SK-N-SH treated with all-trans-retinoic acid at 6 μM for 48 hours (cell line): ENCODE data around the gene MYL6B.

Experiments
- ATAC-seq: fragments of 200-7000 bp; cut with Tn5 transposase; 3 replicates; pipeline ENCODE4 v1.9.1; 2020; ENCODE audit warnings: mild to moderate bottlenecking, moderate library complexity
- ARNTL ChIP-seq: fragments of 450-650 bp; formaldehyde crosslinking; IDR thresholded peaks from 2 replicates; pipeline ENCODE4 v1.5.0; 2020; ENCODE audit warnings: low read depth, mild to moderate bottlenecking, moderate library complexity, borderline replicate concordance
- BACH2 ChIP-seq: fragments of 250-450 bp; sonication (Bioruptor Pico); IDR thresholded peaks from 2 replicates; pipeline ENCODE4 v1.9.0; 2021; ENCODE audit warnings: mild to moderate bottlenecking, borderline replicate concordance
- CSDC2 ChIP-seq: fragments of 250-450 bp; sonication (Bioruptor Pico); IDR thresholded peaks from 2 replicates; pipeline ENCODE4 v1.5.0; 2020; ENCODE audit warnings: mild to moderate bottlenecking, moderate library complexity
- ESRRG ChIP-seq: fragments of 250-450 bp; sonication (Bioruptor Pico); IDR thresholded peaks from 2 replicates; pipeline ENCODE4 v1.6.1; 2021; ENCODE audit warnings: mild to moderate bottlenecking
- GLIS3 ChIP-seq: fragments of 250-450 bp; sonication (Bioruptor Pico); IDR thresholded peaks from 2 replicates; pipeline ENCODE4 v1.5.0; 2020; ENCODE audit warnings: mild to moderate bottlenecking, moderate library complexity
- ISL1 ChIP-seq: fragments of 250-450 bp; sonication (Bioruptor Pico); IDR thresholded peaks from 2 replicates; pipeline ENCODE4 v2.1.2; 2022; ENCODE audit warnings: mild to moderate bottlenecking, moderate library complexity
- OSR1 ChIP-seq: fragments of 250-450 bp; sonication (Bioruptor Pico); IDR thresholded peaks from 2 replicates; pipeline ENCODE4 v1.8.0; 2022; ENCODE audit warnings: moderate library complexity, mild to moderate bottlenecking, inconsistent platforms
- PPARA ChIP-seq: fragments of 250-450 bp; sonication (Bioruptor Pico); IDR thresholded peaks from 2 replicates; pipeline ENCODE4 v1.5.0; 2020; ENCODE audit warnings: mild to moderate bottlenecking, borderline replicate concordance
- RARB ChIP-seq: fragments of 250-450 bp; sonication (Bioruptor Pico); IDR thresholded peaks from 2 replicates; pipeline ENCODE4 v1.8.0; 2021; ENCODE audit warnings: mild to moderate bottlenecking, moderate library complexity
- SNAI2 ChIP-seq: fragments of 250-450 bp; sonication (Bioruptor Pico); IDR thresholded peaks from 2 replicates; pipeline ENCODE4 v1.5.0; 2020; ENCODE audit warnings: mild to moderate bottlenecking, moderate library complexity
- TCF4 ChIP-seq: fragments of 250-450 bp; sonication (Bioruptor Pico); IDR thresholded peaks from 2 replicates; pipeline ENCODE4 v1.8.0; 2021; ENCODE audit warnings: mild to moderate bottlenecking, moderate library complexity, borderline replicate concordance
- TOX ChIP-seq: fragments of 250-450 bp; sonication (Bioruptor Pico); IDR thresholded peaks from 2 replicates; pipeline ENCODE4 v1.8.0; 2021; ENCODE audit warnings: mild to moderate bottlenecking, moderate library complexity, borderline replicate concordance
- ZC3H10 ChIP-seq: fragments of 250-450 bp; sonication (Bioruptor Pico); IDR thresholded peaks from 2 replicates; pipeline ENCODE4 v1.5.1; 2021; ENCODE audit warnings: mild to moderate bottlenecking, moderate library complexity
- ZFP3 ChIP-seq: fragments of 250-450 bp; sonication (Bioruptor Pico); IDR thresholded peaks from 2 replicates; pipeline ENCODE4 v1.5.0; 2020; ENCODE audit warnings: mild to moderate bottlenecking, moderate library complexity
- ZFP30 ChIP-seq: fragments of 450-650 bp; formaldehyde crosslinking; IDR thresholded peaks from 2 replicates; pipeline ENCODE4 v1.5.0; 2022; ENCODE audit warnings: mild to moderate bottlenecking, moderate library complexity
- ZNF565 ChIP-seq: fragments of 450-650 bp; formaldehyde crosslinking; conservative IDR thresholded peaks from 2 replicates; pipeline ENCODE4 v1.5.0; 2020; ENCODE audit warnings: low read depth, mild to moderate bottlenecking, moderate library complexity
- ZNF70 ChIP-seq: fragments of 450-650 bp; formaldehyde crosslinking; IDR thresholded peaks from 2 replicates; pipeline ENCODE4 v1.5.0; 2020; ENCODE audit warnings: mild to moderate bottlenecking, moderate library complexity
- ZNF8 ChIP-seq: fragments of 450-650 bp; formaldehyde crosslinking; IDR thresholded peaks from 2 replicates; pipeline ENCODE4 v1.5.0; 2020; ENCODE audit warnings: mild to moderate bottlenecking, moderate library complexity
- TF ChIP-seq, protein P1 (sequence below): fragments of 250-450 bp; sonication (Bioruptor Pico); IDR thresholded peaks from 2 replicates; pipeline ENCODE4 v1.5.1; 2021; ENCODE audit warnings: mild to moderate bottlenecking, moderate library complexity
- TF ChIP-seq, protein P2 (sequence below): fragments of 250-450 bp; sonication (Bioruptor Pico); IDR thresholded peaks from 2 replicates; pipeline ENCODE4 v1.8.0; 2021; ENCODE audit warnings: low read depth, mild to moderate bottlenecking, moderate library complexity, borderline replicate concordance
- TF ChIP-seq, protein P3 (sequence below): fragments of 250-450 bp; sonication (Bioruptor Pico); IDR thresholded peaks from 2 replicates; pipeline ENCODE4 v1.8.0; 2020; ENCODE audit warnings: mild to moderate bottlenecking, moderate library complexity, borderline replicate concordance

The MYL6B gene

GRCh38 chr12:56152132-56152755 lies at the start of gene MYL6B:
MYL6B (plus strand) TSS chr12:56152587; CDS start chr12:56153919, 1,332 bp downstream.
- TF ChIP-seq GLIS3 (CRISPR knock-in tag) (no peak), CSDC2 (CRISPR knock-in tag) (no peak), TOX (no peak), BACH2 (no peak), ZFP30 (CRISPR knock-in tag) (no peak), ISL1 (no peak), ZNF565 (CRISPR knock-in tag) (no peak)
- TF ChIP-seq, protein P1, sequence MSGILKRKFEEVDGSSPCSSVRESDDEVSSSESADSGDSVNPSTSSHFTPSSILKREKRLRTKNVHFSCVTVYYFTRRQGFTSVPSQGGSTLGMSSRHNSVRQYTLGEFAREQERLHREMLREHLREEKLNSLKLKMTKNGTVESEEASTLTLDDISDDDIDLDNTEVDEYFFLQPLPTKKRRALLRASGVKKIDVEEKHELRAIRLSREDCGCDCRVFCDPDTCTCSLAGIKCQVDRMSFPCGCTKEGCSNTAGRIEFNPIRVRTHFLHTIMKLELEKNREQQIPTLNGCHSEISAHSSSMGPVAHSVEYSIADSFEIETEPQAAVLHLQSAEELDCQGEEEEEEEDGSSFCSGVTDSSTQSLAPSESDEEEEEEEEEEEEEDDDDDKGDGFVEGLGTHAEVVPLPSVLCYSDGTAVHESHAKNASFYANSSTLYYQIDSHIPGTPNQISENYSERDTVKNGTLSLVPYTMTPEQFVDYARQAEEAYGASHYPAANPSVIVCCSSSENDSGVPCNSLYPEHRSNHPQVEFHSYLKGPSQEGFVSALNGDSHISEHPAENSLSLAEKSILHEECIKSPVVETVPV (CRISPR knock-in tag): no peak
- TF ChIP-seq, protein P2, sequence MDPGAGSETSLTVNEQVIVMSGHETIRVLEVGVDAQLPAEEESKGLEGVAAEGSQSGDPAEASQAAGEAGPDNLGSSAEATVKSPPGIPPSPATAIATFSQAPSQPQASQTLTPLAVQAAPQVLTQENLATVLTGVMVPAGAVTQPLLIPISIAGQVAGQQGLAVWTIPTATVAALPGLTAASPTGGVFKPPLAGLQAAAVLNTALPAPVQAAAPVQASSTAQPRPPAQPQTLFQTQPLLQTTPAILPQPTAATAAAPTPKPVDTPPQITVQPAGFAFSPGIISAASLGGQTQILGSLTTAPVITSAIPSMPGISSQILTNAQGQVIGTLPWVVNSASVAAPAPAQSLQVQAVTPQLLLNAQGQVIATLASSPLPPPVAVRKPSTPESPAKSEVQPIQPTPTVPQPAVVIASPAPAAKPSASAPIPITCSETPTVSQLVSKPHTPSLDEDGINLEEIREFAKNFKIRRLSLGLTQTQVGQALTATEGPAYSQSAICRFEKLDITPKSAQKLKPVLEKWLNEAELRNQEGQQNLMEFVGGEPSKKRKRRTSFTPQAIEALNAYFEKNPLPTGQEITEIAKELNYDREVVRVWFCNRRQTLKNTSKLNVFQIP (CRISPR knock-in tag): no peak

DNA sequence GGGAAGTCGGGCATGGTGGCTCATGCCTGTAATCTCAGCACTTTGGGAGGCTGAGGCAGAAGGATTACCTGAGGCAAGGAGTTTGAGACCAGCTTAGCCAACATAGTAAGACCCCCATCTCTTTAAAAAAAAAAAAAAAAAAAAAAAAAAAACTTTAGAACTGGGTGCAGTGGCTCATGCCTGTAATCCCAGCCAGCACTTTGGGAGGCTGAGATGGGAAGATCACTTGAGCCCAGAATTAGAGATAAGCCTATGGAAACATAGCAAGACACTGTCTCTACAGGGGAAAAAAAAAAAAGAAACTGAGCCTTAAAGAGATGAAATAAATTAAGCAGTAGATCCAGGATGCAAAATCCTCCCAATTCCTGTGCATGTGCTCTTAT lies 49.7 kb upstream of the MYL6B start:
- ATAC-seq: no peak
- TF ChIP-seq PPARA (CRISPR knock-in tag) (no peak), RARB (CRISPR knock-in tag) (no peak), ISL1 (no peak)

More at GRCh38 chr12:56152132-56152755, at the start of gene MYL6B:
- peak; percentile 92 for ATAC-seq

DNA sequence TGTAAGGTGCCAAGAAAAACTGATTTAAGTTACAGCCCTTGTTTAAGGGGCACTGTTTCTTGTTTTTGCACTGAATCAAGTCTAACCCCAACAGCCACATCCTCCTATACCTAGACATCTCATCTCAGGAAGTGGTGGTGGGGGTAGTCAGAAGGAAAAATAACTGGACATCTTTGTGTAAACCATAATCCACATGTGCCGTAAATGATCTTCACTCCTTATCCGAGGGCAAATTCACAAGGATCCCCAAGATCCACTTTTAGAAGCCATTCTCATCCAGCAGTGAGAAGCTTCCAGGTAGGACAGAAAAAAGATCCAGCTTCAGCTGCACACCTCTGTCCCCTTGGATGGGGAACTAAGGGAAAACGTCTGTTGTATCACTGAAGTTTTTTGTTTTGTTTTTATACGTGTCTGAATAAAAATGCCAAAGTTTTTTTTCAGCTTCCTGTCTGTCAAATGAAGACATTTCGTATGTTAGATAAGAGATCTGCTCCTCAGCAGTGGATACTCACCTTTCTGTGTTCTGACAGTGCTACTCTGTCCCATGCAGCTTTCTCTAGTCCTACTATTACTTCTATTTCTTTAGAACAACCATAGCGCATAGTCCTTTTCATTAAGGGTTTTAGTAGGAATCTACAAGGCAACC lies 49.2 kb upstream of the MYL6B start:
- no peak for ATAC-seq
- TF ChIP-seq ZNF8 (CRISPR knock-in tag): no peak
- TF ChIP-seq TCF4 (CRISPR knock-in tag): no peak
- no peak for TF ChIP-seq OSR1
- TF ChIP-seq BACH2: no peak
- no peak for TF ChIP-seq SNAI2
- no peak for TF ChIP-seq PPARA (CRISPR knock-in tag)
- TF ChIP-seq ZFP30 (CRISPR knock-in tag): no peak
- no peak for TF ChIP-seq ESRRG (CRISPR knock-in tag)
- TF ChIP-seq, protein P2 (CRISPR knock-in tag): no peak

DNA sequence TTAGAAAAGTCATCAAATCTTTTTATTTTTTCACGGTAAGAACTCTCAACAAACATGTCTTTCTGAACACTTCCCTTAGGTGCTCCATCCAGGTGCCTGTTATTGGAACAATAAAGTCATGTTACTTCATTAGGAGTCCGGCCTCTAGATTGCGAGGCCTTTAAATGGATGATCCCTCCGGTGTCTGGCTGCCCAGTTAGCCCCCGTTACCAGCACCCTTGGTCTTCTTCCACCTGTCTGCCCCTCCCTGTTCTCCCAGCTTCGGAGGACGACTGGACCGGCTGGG lies 48.6 kb upstream of the MYL6B start:
- ATAC-seq: no peak
- no peak for TF ChIP-seq SNAI2
- TF ChIP-seq, protein P1 (CRISPR knock-in tag): 0 out of 2 replicates have a peak, but pooled peaks have one; percentile 40
- no peak for TF ChIP-seq ZNF8 (CRISPR knock-in tag)
- no peak for TF ChIP-seq CSDC2 (CRISPR knock-in tag)
- TF ChIP-seq ISL1: no peak
- no peak for TF ChIP-seq OSR1

GRCh38 chr12:56104109-56104814 lies 48.1 kb upstream of the MYL6B start, which contains the start of gene PA2G4:
PA2G4 (plus strand) TSS chr12:56104559; CDS start chr12:56104738, 179 bp downstream.
- peak; percentile 99 for ATAC-seq
- TF ChIP-seq, protein P3, sequence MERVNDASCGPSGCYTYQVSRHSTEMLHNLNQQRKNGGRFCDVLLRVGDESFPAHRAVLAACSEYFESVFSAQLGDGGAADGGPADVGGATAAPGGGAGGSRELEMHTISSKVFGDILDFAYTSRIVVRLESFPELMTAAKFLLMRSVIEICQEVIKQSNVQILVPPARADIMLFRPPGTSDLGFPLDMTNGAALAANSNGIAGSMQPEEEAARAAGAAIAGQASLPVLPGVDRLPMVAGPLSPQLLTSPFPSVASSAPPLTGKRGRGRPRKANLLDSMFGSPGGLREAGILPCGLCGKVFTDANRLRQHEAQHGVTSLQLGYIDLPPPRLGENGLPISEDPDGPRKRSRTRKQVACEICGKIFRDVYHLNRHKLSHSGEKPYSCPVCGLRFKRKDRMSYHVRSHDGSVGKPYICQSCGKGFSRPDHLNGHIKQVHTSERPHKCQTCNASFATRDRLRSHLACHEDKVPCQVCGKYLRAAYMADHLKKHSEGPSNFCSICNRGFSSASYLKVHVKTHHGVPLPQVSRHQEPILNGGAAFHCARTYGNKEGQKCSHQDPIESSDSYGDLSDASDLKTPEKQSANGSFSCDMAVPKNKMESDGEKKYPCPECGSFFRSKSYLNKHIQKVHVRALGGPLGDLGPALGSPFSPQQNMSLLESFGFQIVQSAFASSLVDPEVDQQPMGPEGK (CRISPR knock-in tag): no peak
- TF ChIP-seq ZNF70 (CRISPR knock-in tag) (no peak), ARNTL (CRISPR knock-in tag) (no peak), OSR1 (no peak), TCF4 (CRISPR knock-in tag) (no peak), ZFP3 (CRISPR knock-in tag) (no peak), ZC3H10 (CRISPR knock-in tag) (no peak), ZFP30 (CRISPR knock-in tag) (no peak), GLIS3 (CRISPR knock-in tag) (no peak)
- TF ChIP-seq, protein P2 (CRISPR knock-in tag): no peak
